GM23338 (cell line): ENCODE measurements around the gene RPS14. TPM values are rescaled to one million over a fixed set of nuclear protein-coding genes. Genes with fewer than 3 reads are reported as not detected.

ENCODE experiments used
- ATAC-seq: fragments of 200-7000 bp; cut with Tn5 transposase; 3 replicates; pipeline ENCODE4 v1.9.1; 2020
- DNase-seq: peaks from one replicate; pipeline ENCODE4 v3.0.0-alpha.2; 2015; ENCODE audit warnings: low spot score
- H2AFZ ChIP-seq: fragments of 200-600 bp; sonication (generic); 2 replicates; pipeline ENCODE4 v1.8.0; 2016; ENCODE audit warnings: antibody characterized with exemption, mild to moderate bottlenecking, moderate library complexity
- H3F3A ChIP-seq: fragments of 200-600 bp; sonication (generic); replicated peaks from 2 replicates; pipeline ENCODE4 v1.8.0; 2017; ENCODE audit warnings: antibody characterized with exemption, mixed run types, low read depth
- H3K27ac ChIP-seq: fragments of 200-600 bp; sonication (generic); 2 replicates; pipeline ENCODE4 v1.6.1; 2016; ENCODE audit warnings: low read depth
- H3K27me3 ChIP-seq: fragments of 200-600 bp; sonication (generic); 2 replicates; pipeline ENCODE4 v1.8.0; 2016; ENCODE audit warnings: mild to moderate bottlenecking, mixed run types, moderate library complexity; ENCODE audit not compliant: insufficient read depth
- H3K36me3 ChIP-seq: fragments of 200-600 bp; sonication (generic); 2 replicates; pipeline ENCODE4 v1.8.0; 2016; ENCODE audit warnings: mild to moderate bottlenecking; ENCODE audit not compliant: insufficient read depth
- H3K4me1 ChIP-seq: fragments of 200-600 bp; sonication (generic); 2 replicates; pipeline ENCODE4 v1.8.0; 2016; ENCODE audit warnings: mild to moderate bottlenecking, moderate library complexity; ENCODE audit not compliant: insufficient read depth
- H3K4me2 ChIP-seq: fragments of 200-600 bp; sonication (generic); 2 replicates; pipeline ENCODE4 v1.7.1; 2017; ENCODE audit warnings: mixed run types
- H3K4me3 ChIP-seq: fragments of 200-600 bp; sonication (generic); 2 replicates; pipeline ENCODE4 v1.6.1; 2016; ENCODE audit warnings: mixed run types
- H3K79me2 ChIP-seq: fragments of 200-600 bp; sonication (generic); replicated peaks from 2 replicates; pipeline ENCODE4 v1.8.0; 2017; ENCODE audit warnings: mild to moderate bottlenecking; ENCODE audit not compliant: insufficient read depth
- H3K9me2 ChIP-seq: fragments of 200-600 bp; sonication (generic); 2 replicates; pipeline ENCODE4 v1.8.0; 2017; ENCODE audit not compliant: insufficient read depth
- H4K20me1 ChIP-seq: fragments of 200-600 bp; sonication (generic); replicated peaks from 2 replicates; pipeline ENCODE4 v1.8.0; 2017; ENCODE audit warnings: mild to moderate bottlenecking; ENCODE audit not compliant: insufficient read depth
- H3K27ac Mint-ChIP-seq: 2 replicates; pipeline ENCODE4 v1.8.0; 2020; ENCODE audit warnings: inconsistent platforms, mild to moderate bottlenecking, moderate library complexity, mixed read lengths
- H3K27me3 Mint-ChIP-seq: 3 replicates; pipeline ENCODE4 v1.8.0; 2022; ENCODE audit warnings: low read depth, mild to moderate bottlenecking, moderate library complexity, mixed read lengths, inconsistent platforms; ENCODE audit not compliant: insufficient read depth, poor library complexity
- H3K36me3 Mint-ChIP-seq: 3 replicates; pipeline ENCODE4 v1.8.0; 2021; ENCODE audit warnings: low read depth, mild to moderate bottlenecking, inconsistent platforms, moderate library complexity, mixed read lengths
- H3K4me1 Mint-ChIP-seq: 3 replicates; pipeline ENCODE4 v1.8.0; 2020; ENCODE audit warnings: mild to moderate bottlenecking, inconsistent platforms, mixed read lengths
- H3K4me3 Mint-ChIP-seq: 3 replicates; pipeline ENCODE4 v1.8.0; 2021; ENCODE audit warnings: moderate library complexity, mild to moderate bottlenecking, inconsistent platforms, mixed read lengths
- H3K9me3 Mint-ChIP-seq: 3 replicates; pipeline ENCODE4 v1.8.0; 2020; ENCODE audit warnings: moderate library complexity, mild to moderate bottlenecking, inconsistent platforms, mixed read lengths
- EZH2 ChIP-seq: fragments of 200-600 bp; sonication (generic); IDR thresholded peaks from one replicate; pipeline ENCODE4 v1.8.0; 2017; ENCODE audit warnings: antibody characterized with exemption, mild to moderate bottlenecking, low read depth; ENCODE audit not compliant: unreplicated experiment
- EZH2phosphoT487 ChIP-seq: fragments of 200-600 bp; sonication (generic); IDR thresholded peaks from one replicate; pipeline ENCODE4 v1.8.1; 2018; ENCODE audit warnings: antibody characterized with exemption; ENCODE audit not compliant: unreplicated experiment
- POLR2AphosphoS5 ChIP-seq: IDR thresholded peaks from 2 replicates; pipeline ENCODE4 v1.6.1; 2016; ENCODE audit warnings: antibody characterized with exemption, low read depth
- ZNF331 ChIP-seq: fragments of 250-450 bp; sonication (Bioruptor Pico); IDR thresholded peaks from 2 replicates; pipeline ENCODE4 v1.5.0; 2020; ENCODE audit warnings: low read depth, mild to moderate bottlenecking, moderate library complexity
- polyA plus RNA-seq: library from polyadenylated mRNA; unstranded; fragments of >200 nt; fragmentation: Nextera tagmentation; extraction: Ambion mirVana; gene quantifications from 2 replicates; pipeline ENCODE4 v1.2.1, GENCODE V29; 2016
- total RNA-seq: library from RNA; depleted of rRNA; stranded (reverse); fragments of >200 nt; shearing (Covaris generic); gene quantifications from 2 replicates; pipeline ENCODE4 v1.2.3, GENCODE V29; 2014
- TF ChIP-seq, protein P1 (sequence below), 2 experiments: fragments of 200-600 bp in 1 of 2; sonication (generic) in 1 of 2; conservative IDR thresholded peaks; 2 replicates each; pipeline versions ENCODE4 v1.5.1 to v1.6.1; 2016 to 2017; ENCODE audit warnings: antibody characterized with exemption in 2 of 2, low read depth in 2 of 2, mild to moderate bottlenecking in 2 of 2, moderate library complexity in 1 of 2
- TF ChIP-seq, protein P2 (sequence below): fragments of 250-450 bp; sonication (Bioruptor Pico); IDR thresholded peaks from 2 replicates; pipeline ENCODE4 v1.5.0; 2020; ENCODE audit warnings: mild to moderate bottlenecking, moderate library complexity
- TF ChIP-seq, protein P3 (sequence below): IDR thresholded peaks from 2 replicates; pipeline ENCODE4 v1.6.1; 2016; ENCODE audit warnings: antibody characterized with exemption

RPS14 gene
- total and polyA plus RNA-seq, 2 experiments from 2014 or later = 1,443 to 2,790 TPM

DNA sequence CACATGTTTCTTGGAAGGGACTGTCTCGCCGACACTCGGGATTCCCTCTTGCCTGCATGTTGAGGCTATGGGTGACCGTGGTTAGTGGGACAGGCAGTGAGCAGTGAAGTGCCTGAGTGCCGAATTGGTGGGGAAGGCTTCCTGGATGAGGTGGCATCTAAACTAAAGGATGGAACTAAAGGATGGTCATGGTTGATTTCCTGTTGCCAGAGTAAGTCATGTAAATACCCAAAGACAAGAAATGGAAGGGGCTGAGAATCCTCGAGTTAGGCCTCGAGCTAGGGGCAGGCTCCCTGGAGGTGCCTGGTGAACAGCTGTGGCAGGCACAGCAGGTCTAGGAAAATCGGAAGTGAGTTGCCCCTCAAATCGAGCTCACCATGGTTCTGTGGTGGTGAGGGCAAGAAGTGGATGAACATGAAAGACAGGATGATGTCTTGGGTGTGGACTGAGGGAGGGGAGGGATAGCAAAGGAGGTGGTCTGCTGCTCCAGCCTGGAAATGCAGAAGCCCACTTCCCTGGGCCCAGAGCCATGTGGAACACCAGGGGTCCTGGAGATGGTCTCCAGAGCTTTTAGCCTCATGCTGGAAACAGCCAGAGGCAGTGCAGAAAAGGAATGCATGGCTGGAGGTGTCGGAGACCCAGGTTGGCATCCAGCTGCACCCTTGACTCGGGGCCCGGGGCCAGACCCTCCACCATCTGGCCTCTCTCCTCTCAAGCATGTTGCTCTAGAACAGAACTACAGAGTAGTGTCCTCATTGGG, 49.0 kb downstream of the RPS14 start:
- Histone ChIP-seq H3K4me2 (no peak overlapping the region), H3K4me1 (no peaks in the 10 kb centered on the region), H2AFZ (no peak overlapping the region), H3K4me3 (no peak overlapping the region), H3K79me2 (no peaks in the 10 kb centered on the region), H3K36me3 (peaks cover 11% of the 10 kb centered on the region; the same call in 1 of the 2 replicates), H4K20me1 (peaks cover 7% of the 10 kb centered on the region; the same call in 1 of the 2 replicates), H3F3A (0 out of 2 replicates have a peak, but pooled peaks cover 7% of the 10 kb centered on the region), H3K27me3 (no peaks in the 10 kb centered on the region), H3K27ac (no peak overlapping the region), H3K9me2 (no peaks in the 10 kb centered on the region)
- peaks cover 64% of the 10 kb centered on the region for H3K36me3 Mint-ChIP-seq
- no peak overlapping the region for H3K27ac Mint-ChIP-seq
- peaks cover 17% of the 10 kb centered on the region for H3K27me3 Mint-ChIP-seq
- ATAC-seq (no peak), DNase-seq (no peak)
- no peaks in the 10 kb centered on the region; the same call in 2 of the 3 replicates for H3K9me3 Mint-ChIP-seq
- no peak overlapping the region for H3K4me3 Mint-ChIP-seq
- H3K4me1 Mint-ChIP-seq = no peaks in the 10 kb centered on the region; the same call in 2 of the 3 replicates
- peak; percentile 28; the same call in 1 of the 2 replicates for TF ChIP-seq POLR2AphosphoS5
- TF ChIP-seq ZNF331 (CRISPR knock-in tag) = no peak

DNA sequence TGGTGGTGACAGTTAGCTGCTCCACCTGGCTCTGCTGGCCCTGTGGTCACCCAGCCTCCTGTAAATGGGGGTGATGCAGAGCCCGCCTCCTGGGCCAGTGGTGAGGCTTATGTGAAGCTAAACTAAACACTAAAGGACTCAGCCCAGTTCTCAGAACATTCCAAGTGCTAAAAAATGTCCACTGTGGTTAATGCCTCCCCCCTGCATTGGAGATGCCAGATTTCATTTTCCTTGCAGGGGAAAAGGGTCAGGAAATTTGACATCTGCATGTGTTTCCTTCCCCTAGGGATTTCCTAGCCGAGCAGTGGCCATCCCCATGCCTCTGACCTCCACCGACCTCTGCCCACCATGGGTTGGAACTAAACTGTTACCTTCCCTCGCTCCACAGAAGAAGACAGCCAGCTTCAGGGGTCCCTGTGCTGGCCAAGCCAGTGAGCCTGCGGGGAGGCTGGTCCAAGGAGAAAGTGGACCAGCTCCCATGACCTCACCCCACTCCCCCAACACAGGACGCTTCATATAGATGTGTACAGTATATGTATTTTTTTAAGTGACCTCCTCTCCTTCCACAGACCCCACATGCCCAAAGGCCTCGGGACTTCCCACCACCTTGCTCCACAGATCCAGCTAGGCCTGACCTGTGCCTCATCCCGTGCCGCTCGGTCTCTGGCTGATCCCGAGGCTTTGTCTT, 49.9 kb downstream of the RPS14 start:
- H3K36me3 Mint-ChIP-seq = peaks cover 71% of the 10 kb centered on the region
- Histone ChIP-seq H4K20me1 (peaks cover 7% of the 10 kb centered on the region; the same call in 1 of the 2 replicates), H3K9me2 (no peaks in the 10 kb centered on the region), H3K27ac (no peak overlapping the region), H3K27me3 (no peaks in the 10 kb centered on the region), H3F3A (0 out of 2 replicates have a peak, but pooled peaks cover 7% of the 10 kb centered on the region), H3K4me3 (no peak overlapping the region), H2AFZ (no peak overlapping the region), H3K4me2 (no peak overlapping the region), H3K4me1 (no peaks in the 10 kb centered on the region), H3K79me2 (no peaks in the 10 kb centered on the region), H3K36me3 (peaks cover 11% of the 10 kb centered on the region; the same call in 1 of the 2 replicates)
- H3K27me3 Mint-ChIP-seq = peaks cover 13% of the 10 kb centered on the region
- DNase-seq (no peak), ATAC-seq (no peak)
- no peaks in the 10 kb centered on the region; the same call in 2 of the 3 replicates for H3K4me1 Mint-ChIP-seq
- H3K27ac Mint-ChIP-seq = no peak overlapping the region
- H3K4me3 Mint-ChIP-seq = no peak overlapping the region
- H3K9me3 Mint-ChIP-seq = no peaks in the 10 kb centered on the region; the same call in 2 of the 3 replicates
- TF ChIP-seq EZH2phosphoT487 (no peak), EZH2 (no peak)
- TF ChIP-seq, protein P1, sequence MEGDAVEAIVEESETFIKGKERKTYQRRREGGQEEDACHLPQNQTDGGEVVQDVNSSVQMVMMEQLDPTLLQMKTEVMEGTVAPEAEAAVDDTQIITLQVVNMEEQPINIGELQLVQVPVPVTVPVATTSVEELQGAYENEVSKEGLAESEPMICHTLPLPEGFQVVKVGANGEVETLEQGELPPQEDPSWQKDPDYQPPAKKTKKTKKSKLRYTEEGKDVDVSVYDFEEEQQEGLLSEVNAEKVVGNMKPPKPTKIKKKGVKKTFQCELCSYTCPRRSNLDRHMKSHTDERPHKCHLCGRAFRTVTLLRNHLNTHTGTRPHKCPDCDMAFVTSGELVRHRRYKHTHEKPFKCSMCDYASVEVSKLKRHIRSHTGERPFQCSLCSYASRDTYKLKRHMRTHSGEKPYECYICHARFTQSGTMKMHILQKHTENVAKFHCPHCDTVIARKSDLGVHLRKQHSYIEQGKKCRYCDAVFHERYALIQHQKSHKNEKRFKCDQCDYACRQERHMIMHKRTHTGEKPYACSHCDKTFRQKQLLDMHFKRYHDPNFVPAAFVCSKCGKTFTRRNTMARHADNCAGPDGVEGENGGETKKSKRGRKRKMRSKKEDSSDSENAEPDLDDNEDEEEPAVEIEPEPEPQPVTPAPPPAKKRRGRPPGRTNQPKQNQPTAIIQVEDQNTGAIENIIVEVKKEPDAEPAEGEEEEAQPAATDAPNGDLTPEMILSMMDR (conservative IDR thresholded peaks at IDR 0.05; ENCODE audit: low read depth in 2 of 2) = no peak
- TF ChIP-seq, protein P2, sequence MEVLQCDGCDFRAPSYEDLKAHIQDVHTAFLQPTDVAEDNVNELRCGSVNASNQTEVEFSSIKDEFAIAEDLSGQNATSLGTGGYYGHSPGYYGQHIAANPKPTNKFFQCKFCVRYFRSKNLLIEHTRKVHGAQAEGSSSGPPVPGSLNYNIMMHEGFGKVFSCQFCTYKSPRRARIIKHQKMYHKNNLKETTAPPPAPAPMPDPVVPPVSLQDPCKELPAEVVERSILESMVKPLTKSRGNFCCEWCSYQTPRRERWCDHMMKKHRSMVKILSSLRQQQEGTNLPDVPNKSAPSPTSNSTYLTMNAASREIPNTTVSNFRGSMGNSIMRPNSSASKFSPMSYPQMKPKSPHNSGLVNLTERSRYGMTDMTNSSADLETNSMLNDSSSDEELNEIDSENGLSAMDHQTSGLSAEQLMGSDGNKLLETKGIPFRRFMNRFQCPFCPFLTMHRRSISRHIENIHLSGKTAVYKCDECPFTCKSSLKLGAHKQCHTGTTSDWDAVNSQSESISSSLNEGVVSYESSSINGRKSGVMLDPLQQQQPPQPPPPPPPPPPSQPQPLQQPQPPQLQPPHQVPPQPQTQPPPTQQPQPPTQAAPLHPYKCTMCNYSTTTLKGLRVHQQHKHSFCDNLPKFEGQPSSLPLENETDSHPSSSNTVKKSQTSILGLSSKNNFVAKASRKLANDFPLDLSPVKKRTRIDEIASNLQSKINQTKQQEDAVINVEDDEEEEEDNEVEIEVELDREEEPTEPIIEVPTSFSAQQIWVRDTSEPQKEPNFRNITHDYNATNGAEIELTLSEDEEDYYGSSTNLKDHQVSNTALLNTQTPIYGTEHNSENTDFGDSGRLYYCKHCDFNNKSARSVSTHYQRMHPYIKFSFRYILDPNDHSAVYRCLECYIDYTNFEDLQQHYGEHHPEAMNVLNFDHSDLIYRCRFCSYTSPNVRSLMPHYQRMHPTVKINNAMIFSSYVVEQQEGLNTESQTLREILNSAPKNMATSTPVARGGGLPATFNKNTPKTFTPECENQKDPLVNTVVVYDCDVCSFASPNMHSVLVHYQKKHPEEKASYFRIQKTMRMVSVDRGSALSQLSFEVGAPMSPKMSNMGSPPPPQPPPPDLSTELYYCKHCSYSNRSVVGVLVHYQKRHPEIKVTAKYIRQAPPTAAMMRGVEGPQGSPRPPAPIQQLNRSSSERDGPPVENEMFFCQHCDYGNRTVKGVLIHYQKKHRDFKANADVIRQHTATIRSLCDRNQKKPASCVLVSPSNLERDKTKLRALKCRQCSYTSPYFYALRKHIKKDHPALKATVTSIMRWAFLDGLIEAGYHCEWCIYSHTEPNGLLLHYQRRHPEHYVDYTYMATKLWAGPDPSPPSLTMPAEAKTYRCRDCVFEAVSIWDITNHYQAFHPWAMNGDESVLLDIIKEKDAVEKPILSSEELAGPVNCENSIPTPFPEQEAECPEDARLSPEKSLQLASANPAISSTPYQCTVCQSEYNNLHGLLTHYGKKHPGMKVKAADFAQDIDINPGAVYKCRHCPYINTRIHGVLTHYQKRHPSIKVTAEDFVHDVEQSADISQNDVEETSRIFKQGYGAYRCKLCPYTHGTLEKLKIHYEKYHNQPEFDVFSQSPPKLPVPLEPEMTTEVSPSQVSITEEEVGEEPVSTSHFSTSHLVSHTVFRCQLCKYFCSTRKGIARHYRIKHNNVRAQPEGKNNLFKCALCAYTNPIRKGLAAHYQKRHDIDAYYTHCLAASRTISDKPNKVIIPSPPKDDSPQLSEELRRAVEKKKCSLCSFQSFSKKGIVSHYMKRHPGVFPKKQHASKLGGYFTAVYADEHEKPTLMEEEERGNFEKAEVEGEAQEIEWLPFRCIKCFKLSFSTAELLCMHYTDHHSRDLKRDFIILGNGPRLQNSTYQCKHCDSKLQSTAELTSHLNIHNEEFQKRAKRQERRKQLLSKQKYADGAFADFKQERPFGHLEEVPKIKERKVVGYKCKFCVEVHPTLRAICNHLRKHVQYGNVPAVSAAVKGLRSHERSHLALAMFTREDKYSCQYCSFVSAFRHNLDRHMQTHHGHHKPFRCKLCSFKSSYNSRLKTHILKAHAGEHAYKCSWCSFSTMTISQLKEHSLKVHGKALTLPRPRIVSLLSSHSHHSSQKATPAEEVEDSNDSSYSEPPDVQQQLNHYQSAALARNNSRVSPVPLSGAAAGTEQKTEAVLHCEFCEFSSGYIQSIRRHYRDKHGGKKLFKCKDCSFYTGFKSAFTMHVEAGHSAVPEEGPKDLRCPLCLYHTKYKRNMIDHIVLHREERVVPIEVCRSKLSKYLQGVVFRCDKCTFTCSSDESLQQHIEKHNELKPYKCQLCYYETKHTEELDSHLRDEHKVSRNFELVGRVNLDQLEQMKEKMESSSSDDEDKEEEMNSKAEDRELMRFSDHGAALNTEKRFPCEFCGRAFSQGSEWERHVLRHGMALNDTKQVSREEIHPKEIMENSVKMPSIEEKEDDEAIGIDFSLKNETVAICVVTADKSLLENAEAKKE (CRISPR knock-in tag) = no peak
- TF ChIP-seq, protein P3, sequence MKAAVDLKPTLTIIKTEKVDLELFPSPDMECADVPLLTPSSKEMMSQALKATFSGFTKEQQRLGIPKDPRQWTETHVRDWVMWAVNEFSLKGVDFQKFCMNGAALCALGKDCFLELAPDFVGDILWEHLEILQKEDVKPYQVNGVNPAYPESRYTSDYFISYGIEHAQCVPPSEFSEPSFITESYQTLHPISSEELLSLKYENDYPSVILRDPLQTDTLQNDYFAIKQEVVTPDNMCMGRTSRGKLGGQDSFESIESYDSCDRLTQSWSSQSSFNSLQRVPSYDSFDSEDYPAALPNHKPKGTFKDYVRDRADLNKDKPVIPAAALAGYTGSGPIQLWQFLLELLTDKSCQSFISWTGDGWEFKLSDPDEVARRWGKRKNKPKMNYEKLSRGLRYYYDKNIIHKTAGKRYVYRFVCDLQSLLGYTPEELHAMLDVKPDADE = no peak
